Activated CD8-positive, alpha-beta memory T cell treated with anti-CD3 and anti-CD28 coated beads, Interleukin-2, amount 50 U/mL, for 4 hours (primary cell): ENCODE results near the gene NLK.
"Not testable (repeated sequence)": the region's sequence is repeated elsewhere in the genome, so short reads cannot be mapped to it uniquely, and the experiment has no call there.

Experiments
- DNase-seq: peaks from one replicate; pipeline ENCODE4 v3.0.0-alpha.2; 2020

Gene NLK

GRCh38 chr17:28118362-28118761 is 75.9 kb downstream of the NLK start:
- DNase-seq: no peak

DNA sequence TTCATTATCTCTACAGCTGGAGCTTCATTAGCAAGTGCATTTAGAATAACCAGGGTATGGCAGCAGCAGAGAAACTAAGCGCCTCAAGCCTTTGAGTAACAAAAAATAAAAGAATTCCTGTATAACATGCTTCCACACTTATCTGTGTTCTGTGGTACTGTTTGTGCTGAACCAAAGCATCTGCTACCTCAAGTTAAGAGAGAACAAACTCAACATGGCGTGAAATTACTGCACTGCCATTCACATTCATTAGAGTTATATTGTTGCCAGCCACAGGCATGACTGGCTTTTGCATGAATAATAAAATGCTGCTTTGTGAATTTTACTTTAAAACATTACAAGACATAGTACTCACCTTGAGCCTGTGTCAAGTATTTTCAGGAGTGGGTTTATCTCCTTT is 76.6 kb downstream of the NLK start:
- no peak for DNase-seq

- no peak for DNase-seq
Measured at GRCh38 chr17:28119560-28119959, 77.1 kb downstream of the NLK start.

DNA sequence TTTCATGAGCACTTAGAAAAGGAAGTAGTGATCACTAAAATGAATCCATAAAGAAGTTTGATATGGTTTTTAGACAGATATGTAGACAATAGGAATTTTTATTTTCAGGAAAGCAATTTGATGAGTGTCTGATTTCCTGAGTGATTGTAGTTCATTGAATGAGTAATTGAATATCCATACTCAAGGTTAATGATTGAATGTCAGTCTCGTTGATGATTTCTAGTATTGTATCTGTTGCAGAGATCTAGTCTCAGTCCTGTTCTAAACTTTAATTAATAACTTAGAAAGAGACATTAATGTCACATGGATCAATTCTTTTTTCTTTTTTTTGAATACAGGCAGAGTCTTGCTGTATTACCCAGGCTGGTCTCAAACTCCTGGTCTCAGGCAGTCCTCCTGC is 78.3 kb downstream of the NLK start:
- no peak for DNase-seq

DNA sequence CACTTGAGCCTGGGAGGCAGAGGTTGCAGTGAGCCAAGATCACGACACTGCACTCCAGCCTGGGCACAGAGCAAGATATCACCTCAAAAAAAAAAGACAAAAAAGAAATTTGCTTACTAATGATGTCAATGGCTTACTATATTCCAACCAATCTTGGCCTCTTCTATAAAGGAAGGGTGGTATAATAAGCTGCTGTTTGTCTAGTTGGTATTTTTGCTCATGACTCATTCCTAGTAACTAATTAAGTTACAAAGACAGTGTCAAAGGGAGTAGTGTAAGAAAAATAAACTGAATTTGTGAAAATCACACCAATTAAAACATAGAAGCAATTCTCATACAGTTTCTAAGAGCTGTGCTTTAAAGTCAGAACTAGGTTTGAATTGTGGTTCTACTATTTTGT is 82.5 kb downstream of the NLK start:
- DNase-seq: no peak

DNA sequence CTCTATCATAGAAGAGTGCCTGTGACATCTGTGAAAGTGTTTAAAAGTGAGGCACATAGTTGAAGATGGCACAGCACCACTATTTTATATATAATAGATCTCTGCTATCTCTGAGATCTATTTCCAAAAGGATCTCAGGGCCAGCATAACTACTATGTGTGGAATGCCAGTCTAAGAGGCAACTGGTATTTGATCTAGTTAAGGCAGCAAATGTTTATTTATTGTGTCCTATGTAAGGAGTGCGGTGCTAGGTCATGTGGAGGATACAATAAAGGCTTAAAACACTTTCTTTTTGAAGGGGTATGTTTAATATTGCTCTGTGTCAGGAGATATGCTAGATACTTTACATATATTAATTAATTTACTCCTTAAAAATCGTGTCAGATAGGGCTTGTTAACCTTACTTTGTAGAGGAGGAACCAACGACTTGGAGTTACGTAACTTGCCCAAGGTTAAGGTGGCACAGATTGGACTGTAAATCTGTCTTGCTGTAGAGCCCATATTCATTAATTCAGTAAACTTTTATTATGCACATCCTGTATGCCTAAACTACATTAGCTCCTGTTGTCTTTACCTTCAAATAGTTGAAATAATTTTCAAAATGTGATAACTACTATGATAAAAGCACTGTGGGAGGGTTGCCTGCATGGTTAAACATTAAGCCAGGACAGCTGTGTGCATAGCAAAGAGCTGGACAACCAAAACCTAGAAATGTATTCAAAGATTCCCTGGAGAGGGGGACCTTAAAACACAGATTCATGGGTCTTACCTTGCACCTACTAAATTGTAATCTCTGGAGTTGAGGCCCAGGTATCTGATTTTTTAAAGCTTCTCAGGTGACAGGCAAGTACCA is 83.3 kb downstream of the NLK start:
- DNase-seq: no peak

GRCh38 chr17:28127196-28127595 is 84.7 kb downstream of the NLK start:
- DNase-seq: no peak

GRCh38 chr17:28128779-28129178 is 86.3 kb downstream of the NLK start:
- DNase-seq: no peak

DNA sequence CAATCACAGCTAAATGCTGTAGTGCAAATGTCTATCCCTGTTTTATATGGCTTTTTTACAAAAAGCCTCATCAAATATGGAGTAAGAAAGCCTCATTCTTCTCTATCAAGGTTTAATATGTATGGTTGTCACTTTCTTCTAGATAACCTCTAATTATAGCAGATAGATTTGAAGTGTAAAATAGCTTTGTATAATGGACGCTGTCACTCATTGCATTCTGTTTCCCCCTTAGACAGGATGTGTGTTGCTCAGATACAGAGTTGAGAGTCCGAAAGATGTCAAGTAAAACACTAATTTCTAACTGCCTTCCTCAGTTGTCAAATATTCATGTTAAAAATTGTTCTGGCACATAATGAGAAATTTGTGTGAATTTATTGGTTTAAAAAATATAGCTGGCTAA is 88.0 kb downstream of the NLK start:
- no peak for DNase-seq

GRCh38 chr17:28131599-28131998 is 89.1 kb downstream of the NLK start:
- DNase-seq: no peak

DNA sequence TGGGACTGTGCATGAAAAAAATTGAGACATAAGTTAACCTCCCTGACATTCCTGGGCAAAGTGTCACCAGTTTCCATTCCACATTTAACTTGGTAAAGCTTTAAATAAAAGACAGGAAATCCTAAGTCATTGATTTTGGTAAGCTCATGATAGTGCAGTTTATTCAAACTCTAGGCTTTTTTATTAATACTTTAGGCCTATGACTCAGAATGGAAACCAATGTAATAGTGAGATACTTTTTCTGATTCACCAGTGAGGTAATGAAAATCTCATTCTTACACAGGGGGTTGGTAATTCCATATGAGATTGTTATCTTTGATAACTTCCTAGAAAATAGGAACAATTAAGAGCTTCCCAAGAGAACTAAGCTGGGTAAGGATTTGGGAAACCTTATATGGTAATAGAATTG is 91.1 kb downstream of the NLK start:
- DNase-seq: no peak

GRCh38 chr17:28136923-28137322 is 94.4 kb downstream of the NLK start:
- DNase-seq: no peak

GRCh38 chr17:28139822-28140221 is 97.3 kb downstream of the NLK start:
- DNase-seq: no peak

DNA sequence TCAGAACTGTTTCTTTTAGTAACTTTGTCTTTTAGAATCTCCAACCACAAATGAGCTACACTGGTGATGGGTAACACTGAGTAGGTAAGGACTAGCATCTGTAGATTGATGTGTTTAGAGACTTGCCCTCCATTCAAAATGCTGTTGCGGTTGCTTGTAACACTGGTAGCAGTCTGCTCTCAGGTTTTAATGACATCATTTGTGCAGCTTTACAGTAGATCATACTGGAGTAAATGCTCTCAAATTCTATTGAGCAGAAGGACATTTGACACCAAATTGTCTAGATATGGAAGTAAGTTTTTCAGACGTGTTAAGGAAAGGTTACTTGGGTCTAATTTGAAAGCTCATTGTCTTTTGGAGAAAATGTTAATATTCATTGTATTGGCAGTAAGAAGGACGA is 98.8 kb downstream of the NLK start:
- no peak for DNase-seq

GRCh38 chr17:28141773-28142172 is 99.3 kb downstream of the NLK start:
- DNase-seq: no peak

DNA sequence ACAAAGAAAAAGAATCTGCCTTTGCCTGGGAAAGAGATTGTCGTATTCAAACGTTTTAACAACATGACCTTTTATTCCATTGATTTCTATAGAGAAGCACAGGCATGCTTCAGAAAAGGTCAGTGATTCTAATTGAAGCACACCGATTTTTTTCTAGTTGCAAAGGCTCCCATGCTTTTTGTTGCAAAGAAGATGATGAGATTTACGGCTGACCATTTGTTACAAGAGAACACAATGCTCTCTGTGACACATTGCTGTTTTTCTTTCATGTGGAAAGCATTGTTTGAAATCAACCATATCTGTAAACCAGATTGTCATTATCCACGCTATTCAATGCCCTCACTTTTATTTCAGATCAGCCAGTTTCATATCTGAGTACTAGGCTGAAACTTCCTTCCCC is 99.8 kb downstream of the NLK start:
- DNase-seq: no peak

DNA sequence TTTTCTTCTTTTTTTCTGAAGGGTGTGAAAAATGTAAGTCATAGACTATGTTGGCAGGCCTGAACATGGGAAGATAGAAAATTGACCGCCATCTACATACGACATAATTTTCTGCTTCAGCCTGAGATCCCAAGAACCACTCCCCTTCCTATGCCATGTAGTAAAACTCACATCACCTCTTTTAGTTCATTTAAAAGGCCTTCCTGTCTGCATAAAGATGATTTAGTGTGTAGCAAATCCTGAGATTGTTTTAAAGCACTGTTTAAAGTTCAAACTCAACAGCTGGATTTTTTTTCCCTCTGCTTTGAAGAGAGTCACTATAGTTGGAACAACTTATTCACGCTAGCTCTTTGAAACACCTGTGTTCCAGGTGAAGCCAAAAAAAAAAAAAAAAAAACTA is 101.5 kb downstream of the NLK start:
- DNase-seq: no peak

GRCh38 chr17:28145348-28145747 is 102.9 kb downstream of the NLK start:
- no peak for DNase-seq

DNA sequence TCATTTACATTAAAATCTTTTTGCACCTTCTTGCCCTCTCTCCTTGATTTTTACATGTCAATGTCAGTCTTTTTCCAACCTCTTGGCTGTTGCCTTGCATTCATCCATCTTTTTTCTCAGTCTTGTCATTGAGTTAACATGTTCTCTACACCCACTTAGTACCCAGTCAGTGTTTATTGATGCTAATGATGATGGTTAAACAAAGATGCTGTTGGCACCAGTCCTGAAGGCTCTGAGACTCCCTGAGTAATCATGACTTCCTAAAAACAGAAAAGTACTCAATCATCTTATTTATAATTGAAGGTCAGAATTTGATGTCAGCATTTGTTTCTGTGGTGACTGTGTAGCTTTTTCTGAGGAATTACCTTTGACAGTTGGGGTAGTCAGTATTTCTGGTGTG is 104.5 kb downstream of the NLK start:
- DNase-seq: no peak

DNA sequence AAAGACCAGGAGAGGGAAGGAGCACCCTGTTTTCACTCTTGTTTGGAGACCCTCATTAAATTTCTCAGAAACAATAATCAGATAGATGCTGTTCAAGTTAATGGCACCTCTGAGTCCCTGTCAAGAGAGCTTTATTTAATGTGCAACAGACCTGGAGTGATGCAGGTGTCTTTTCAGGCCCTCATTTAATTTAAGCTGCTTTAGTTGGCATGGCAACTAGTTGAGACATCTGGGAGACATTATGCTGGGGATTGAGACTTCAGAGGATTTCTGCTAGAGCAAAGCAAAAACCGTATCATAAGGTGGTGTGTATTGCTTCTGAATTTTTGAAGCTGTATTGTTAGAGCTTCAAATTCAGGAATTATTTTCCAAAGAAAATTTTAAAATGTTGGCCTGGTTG is 108.5 kb downstream of the NLK start:
- DNase-seq: no peak

DNA sequence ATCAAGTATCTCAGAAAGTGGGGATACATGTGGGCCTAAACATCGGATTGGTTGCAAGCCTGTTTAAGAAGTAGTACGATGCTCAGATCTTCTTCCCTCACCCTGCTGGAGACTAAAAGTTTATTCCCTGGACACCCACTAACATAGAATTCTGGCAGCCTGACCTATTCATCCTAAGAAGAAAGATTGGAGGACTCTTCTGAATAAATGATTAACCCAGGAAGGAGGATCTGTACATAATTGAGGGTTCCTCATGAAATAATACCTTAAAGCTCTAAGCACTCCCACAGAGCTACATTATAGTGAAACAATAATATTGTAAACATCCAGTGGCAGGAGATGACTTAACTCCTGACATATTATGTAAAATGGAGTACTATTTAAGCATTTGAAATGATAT is 111.7 kb downstream of the NLK start:
- DNase-seq: no peak

DNA sequence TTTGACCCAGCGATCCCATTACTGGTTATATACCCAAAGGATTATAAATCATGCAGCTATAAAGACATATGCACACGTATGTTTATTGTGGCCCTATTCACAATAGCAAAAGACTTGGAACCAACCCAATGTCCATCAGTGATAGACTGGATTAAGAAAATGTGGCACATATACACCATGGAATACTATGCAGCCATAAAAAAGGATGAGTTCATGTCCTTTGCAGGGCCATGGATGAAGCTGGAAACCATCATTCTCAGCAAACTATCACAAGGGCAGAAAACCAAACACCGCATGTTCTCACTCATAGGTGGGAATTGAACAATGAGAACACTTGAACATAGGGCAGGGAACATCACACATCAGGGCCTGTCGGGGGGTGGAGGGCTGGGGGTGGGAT is 112.9 kb downstream of the NLK start:
- DNase-seq: not testable (repeated sequence)

- DNase-seq: no peak
Measured at GRCh38 chr17:28159004-28159403, 116.5 kb downstream of the NLK start.

DNA sequence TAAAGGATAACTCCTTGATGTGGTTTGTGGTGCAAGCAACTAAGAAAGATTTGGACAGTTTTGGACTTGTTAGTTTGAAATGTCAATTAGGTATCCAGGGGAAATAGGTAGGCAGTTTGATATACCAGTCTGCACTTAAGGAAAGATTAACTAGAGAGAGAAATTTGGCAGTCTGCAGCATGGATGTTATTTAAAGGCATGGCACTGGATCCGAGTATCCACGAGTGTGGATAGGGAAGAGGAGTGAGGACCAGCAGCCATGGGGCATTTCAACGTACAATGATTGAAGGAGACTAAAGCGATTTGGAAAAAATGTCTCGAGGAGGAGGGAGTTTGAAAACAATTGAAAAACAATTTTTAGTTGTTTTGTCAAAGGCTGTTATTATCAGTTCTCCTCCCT is 117.4 kb downstream of the NLK start:
- DNase-seq: no peak

DNA sequence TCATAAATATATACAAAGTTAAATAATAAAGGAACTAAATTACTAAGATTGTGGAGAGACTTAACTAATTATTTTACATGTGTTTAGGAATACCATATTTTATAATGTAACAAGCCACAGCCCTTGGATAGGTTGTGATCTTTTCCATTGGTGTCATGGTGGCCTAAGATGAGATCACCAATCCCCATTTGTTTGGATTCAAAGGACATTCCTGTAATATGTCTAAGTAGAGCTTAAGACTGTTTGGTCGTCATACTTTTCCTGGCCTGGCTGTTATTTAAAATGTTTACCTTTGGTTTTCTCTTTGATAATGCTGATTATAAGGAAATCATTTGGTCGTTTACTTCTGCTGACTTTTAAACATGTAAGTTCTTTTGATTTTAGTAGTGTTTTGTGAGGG is 118.1 kb downstream of the NLK start:
- DNase-seq: no peak
